ENCODE measurements around the gene PIP4K2A.
"Not testable (repeated sequence)": the region's sequence is repeated elsewhere in the genome, so short reads cannot be mapped to it uniquely, and the experiment has no call there.

PIP4K2A gene

DNA sequence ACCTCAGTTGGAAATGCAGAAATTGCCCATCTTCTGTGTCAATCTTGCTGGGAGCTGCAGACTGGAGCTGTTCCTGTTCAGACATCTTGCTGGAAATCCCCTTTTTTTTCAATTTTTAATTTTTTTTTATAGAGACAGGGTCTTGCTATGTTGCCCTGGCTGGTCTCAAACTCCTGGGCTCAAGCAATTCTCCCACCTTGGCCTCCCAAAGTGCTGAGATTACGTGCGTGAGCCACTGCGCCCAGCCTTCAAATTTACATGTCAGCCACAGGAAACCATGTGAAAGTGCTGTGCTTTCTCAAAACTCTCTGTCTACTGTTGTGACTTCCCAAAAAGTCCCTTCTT, 200.0 kb downstream of the PIP4K2A start:
- not testable (repeated sequence) for DNase-seq (ENCODE audit: low spot score)

DNA sequence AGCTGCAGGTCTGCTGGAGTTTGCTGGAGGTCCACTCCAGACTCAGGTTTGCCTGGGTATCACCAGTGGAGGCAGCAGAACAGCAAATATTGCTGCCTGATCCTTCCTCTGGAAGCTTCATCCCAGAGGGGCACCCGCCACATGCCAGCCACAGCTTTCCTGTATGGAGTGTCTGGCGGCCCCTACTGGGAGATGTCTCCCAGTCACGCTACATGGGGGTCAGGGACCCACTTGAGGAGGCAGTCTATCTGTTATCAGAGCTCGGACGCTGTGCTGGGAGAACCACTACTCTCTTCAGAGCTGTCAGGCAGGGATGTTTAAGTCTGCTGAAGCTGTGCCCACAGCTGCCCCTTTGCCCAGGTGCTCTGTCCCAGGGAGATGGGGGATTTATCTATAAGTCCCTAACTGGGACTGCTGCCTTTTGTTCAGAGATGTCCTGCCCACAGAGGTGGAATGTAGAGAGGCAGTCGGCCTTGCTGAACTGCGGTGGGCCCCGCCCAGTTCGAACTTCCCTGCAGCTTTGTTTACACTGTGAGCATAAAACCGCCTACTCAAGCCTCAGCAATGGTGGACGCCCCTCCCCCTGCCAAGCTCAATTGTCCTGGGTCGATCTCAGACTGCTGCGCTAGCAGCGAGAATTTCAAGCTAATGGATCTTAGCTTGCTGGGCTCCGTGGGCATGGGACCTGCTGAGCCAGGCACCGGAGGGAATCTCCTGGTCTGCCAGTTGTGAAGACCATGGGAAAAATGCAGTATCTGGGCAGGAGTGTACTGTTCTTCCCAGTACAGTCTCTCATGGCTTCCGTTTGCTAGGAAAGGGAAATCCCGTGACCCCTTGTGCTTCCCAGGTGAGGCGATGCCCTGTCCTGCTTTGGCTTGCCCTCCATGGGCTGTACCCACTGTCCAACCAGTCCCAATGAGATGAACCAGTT, 200.6 kb downstream of the PIP4K2A start:
- DNase-seq (ENCODE audit: low spot score), result not testable (repeated sequence)

DNA sequence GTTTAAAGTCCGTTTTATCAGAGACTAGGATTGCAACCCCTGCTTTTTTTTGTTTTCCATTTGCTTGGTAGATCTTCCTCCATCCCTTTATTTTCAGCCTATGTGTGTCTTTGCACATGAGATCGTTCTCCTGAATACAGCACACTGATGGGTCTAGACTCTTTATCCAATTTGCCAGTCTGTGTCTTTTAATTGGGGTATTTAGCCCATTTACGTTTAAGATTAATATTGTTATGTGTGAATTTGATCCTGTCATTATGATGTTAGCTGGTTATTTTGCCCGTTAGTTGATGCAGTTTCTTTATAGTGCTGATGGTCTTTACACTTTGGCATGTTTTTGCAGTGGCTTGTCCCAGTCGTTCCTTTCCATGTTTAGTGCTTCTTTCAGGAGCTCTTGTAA, 202.4 kb downstream of the PIP4K2A start:
- DNase-seq (ENCODE audit: low spot score), result not testable (repeated sequence)

DNA sequence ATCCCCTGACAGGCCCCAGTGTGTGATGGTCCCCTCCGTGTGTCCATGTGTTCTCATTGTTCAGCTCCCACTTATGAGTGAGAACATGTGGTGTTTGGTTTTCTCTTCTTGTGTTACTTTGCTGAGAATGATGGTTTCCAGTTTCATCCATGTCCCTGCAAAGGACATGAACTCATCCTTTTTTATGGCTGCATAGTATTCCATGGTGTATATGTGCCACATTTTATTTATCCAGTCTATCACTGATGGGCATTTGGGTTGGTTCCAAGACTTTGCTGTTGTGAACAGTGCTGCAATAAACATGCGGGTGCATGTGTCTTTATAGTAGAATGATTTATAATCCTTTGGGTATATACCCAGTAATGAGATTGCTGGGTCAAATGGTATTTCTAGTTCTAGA, 206.2 kb downstream of the PIP4K2A start:
- not testable (repeated sequence) for DNase-seq (ENCODE audit: low spot score)

DNA sequence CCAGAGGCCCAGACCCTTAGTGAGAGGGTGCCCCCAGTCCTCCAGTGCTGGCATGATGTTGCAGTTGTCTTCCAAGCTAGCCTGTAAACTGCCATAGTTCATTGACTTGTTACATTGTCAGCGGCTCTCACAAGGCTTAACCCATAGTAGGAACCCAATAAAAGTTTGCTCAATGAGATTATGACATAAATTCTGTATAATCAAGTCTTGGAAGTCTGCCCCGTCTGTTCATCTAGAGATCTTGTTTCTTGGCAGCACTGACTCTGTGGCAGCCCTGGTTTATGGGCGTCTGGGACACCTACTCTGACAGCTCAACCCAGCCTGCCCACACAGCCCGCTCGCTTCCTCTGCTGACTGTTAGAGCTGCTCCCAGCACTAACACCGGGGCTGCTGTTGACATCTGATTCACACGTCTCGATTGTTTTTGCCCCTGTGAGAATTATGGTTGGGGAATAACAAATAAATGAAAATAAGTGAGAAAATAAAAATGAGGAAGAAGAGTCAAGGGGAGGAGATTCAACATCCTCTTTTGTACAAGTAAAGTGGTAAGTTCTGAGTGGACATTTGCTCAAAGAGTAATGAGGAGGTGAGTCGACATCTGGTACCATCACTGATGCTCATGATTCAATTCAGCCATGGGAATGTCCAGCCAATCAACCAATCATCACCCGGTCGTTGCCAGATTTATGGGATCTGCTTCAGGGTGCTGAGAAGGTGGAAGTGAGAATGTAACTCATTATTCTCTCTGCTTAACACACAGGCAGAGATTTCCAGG, 208.3 kb downstream of the PIP4K2A start:
- no peak for DNase-seq (ENCODE audit: low spot score)

DNA sequence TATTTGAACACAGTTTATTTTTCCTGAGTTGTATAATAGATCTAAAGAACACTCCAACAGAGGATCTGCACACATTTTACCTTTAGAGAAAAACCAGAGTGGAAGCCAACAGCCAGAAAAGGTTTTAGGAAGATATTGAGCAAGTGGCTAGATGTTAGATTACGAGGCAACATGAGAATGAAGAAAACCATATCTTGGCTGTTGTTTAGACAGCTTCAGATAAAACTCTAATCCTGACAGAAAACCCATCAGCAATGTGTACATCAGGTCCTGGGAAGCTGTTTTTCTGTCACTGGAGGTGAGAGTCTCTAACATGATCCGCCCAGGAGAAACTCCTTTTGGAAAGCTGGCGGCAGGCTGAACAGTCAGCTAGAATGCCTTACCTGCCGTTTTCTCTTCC, 209.6 kb downstream of the PIP4K2A start:
- no peak for DNase-seq (ENCODE audit: low spot score)

DNA sequence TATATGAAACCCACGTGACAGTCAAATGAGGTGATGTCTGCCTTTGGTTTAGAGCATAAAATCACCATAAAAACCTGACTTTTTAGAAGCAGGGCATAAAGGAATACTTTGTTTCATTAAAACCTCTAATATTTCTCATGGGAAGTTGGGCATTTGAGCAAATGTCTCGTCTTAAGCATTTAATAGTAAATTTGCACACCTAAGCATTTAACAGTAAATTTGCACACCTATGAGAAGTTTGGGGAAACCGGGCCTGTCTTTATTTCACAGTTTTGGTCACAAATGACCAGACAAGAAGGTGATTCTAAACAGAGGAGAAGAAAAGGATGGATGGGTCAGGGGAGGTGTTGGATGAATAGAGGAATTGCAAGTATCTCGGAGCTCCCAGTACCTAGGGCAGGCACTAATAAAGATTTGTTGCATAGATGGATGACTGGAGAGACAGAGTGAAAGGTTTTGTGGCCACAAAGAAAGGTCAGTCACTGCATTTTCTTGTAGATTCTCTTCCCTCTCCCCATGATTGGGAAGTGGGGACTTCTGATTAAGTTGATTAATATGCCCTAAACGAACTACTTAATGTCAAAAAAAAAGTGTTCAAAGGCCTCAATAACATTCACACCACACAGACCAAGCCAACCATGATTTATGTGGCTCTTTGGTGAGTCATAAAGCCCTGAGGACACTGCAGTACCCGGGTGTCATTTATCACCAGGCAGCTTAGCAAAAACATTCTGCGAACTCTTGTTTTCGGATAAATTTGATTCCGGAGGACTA, 210.9 kb downstream of the PIP4K2A start:
- no peak for DNase-seq (ENCODE audit: low spot score)

DNA sequence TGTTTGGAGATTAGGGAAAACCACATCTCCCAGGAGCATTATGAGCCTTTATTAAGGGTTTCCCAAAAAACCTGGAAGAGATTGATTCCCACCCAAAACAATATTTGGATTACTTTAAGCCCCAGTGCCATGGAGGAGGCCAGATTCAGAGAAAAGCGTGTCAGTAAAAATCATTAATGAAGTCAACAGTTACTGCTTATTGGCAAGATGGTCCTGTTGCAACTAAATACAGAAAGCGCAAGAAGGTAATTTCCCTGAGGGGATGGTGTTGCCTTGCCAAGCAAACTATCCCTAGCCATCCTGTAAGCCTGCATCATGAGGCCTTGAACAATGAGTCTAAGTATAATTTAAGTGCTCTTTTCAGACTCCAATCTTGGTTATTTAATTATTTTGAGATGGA, 212.5 kb downstream of the PIP4K2A start:
- no peak for DNase-seq (ENCODE audit: low spot score)

DNA sequence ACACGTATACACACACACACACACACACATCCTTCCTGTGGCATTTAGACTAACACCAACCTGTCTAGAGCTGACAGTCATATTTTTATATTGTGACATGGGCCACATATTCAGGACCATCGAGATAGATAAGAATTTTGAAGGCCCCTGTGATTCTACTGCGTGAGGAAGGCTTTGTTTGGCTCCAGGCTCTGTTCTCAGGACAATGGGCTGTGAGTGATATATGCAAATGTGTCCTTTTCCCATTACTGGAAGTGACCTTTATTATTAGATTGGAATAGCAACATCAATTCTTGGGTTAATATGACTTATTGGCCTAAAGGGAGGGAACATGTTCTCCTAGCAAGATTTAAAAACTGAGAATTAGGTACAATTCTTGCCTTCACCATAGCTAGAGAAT, 213.0 kb downstream of the PIP4K2A start:
- no peak for DNase-seq (ENCODE audit: low spot score)

DNA sequence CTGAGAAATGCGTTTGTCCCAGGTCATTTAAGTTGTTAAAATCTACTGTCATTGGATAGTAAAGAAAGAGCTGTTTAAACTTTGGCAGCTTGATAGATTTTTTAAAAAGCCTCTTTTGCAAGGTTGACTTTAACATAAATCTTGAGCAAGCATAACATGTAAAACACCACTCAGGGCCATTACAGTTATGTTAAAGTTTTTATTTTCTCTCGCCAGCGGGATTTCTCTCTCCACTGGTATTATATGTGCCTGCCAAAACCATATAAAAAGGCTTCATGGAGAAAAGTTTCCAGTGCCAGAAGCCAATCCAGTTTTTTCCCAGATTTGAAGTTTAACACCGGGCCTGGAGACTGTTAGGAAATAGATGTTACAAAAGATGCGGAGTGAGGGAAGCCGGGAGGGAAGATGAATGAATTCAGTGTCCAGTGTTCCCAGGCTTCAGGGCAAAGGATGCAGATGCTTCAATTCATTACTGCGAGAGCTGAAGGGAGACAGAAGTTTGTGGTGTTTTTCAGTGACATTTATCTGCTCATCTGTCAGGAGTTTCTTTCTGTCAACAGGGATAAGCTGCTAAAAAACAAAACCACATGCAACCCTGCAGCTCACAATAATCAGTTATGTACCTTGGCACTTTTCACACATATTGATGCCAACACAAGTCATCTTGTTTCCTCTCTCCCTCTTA, 213.6 kb downstream of the PIP4K2A start:
- no peak for DNase-seq (ENCODE audit: low spot score)

DNA sequence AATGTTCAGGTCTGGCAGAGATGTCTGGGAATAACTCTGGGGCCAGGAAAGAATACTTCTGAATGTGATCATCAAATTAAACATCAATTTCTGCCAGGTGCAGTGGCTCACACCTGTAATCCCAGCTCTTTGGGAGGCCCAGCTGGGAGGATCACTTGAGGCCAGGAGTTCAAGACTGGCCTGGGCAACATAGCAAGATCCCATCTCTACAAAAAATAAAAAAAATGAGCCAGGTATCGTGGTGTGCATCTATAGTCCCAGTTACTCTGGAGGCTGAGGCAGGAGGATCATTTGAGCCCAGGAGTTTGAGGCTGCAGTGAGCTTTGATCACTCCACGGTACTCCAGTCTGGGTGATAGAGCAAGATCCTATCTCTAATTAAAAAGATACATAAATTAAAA, 214.4 kb downstream of the PIP4K2A start:
- DNase-seq (ENCODE audit: low spot score), result not testable (repeated sequence)

DNA sequence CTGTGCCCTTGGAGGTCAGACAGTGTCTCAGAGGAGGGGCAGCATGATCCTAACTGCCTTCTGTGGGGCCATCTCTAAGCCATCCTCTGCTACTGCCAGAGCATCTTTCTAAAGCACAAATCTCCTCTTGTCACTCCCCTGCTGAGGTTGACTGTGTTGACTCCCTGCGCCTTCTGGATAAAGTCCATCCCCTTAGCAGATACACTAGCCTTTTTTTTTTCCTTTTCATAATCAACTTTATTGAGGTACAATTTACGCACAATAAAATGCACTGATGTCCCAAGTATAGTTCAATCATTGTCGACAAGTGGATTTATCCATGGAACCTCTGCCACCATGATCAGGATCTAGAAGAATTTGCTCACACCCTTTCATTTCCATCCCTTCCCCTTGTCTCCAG, 219.0 kb downstream of the PIP4K2A start:
- no peak for DNase-seq (ENCODE audit: low spot score)

DNA sequence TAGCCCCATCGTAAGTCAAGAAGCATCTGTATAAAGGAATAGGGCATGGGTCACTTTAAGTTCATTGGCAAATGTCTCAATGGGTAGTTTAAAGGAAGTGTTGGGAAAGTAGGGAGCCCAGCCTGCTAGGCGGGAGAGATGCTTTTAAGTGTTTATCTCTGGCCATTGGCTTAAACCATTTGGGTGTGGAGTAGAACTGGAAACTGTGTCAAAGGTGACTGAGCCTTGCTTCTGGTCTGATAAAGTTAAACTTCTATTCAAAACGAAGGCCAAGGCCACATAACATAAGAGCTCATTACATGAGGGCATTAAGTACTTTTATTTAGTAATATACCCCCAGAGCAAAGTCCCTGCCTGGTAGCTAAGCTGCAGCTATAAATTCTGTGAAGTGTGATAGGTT, 220.4 kb downstream of the PIP4K2A start:
- no peak for DNase-seq (ENCODE audit: low spot score)

DNA sequence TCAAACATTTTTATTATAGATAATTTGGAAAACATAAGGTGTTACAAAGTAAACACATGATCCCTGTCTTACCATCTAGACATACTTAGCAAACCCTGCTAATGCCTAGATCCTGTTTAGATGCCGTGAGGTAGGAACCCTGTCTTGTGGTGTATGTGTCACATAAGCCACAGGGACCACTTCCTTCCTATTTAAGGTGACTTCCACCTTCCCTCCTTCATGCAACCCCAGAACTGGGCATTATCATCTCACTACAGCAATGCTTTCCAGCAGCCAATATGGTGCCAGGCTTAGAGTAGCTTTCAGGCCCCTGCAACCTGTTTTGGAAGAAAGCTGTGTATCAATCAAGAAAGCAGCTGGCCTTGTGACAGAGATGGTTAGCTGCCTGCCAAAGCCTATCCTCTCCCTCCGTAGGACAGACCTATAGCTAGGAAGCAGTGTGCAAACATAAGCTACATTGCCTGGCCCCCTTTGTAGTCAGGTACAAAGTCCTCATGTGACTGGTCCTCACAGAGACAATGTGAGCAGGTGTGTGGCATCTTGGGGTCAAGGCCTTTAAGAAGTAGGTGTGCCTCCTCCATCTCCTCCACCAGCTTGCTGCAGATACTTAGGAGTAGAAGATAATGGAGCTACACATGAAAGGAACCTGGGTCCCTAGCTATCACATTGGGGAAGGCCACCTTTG, 222.3 kb downstream of the PIP4K2A start:
- DNase-seq (ENCODE audit: low spot score), result no peak

DNA sequence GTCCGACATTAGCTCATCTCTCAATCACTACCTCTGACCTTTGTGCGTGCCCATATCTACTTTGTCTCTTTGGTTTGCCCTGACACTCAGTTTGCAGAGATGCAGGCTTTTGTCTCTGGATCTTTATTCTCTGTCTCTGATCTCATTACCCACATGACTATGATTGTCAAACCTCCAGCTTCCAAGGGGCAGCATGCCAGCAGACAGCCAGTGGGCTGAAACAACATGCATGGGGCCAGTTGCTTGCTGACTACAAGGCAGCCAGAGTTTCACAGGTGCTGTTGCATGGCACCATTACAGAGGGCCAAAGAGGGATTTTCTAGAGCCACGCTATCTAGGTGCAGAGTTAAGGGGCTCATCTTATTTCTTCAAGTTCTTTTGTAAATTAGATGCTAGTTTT, 222.9 kb downstream of the PIP4K2A start:
- no peak for DNase-seq (ENCODE audit: low spot score)

DNA sequence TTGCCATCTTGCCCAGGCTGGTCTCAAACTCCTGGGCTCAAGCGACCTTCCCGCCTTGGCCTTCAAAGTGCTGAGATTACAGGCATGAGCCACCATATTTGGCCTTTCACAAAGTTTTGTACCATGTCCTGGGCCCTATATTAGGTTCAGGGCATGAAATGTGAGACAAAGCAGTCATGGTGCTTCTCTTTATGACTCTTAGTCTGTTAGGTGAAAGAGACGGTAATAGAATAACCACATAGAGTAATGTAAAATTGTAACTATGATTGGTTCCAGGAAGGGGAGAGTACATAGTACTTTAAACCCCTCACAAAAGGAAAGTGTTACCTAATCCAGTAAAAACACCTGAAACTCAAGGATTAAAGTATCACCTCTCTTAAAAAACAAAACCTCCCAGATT, 224.4 kb downstream of the PIP4K2A start:
- no peak for DNase-seq (ENCODE audit: low spot score)

DNA sequence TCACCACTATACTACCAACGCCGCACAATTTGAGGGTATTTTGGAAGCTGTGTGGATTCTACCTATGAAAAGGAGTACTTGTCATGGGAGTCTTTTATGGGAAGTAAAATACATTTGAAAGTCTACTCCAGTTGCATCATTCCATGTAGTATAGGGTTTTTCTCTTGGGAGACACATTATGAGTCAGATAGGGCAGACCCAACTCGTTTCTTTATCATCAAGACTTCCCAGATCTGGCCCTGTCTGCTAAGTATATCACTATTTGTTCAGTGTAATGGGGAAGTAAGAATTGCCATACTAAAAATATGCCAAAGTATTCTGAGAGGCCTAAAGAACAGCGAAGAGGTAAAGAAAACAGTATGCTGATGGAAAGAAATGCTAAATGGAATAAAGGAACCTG, 224.9 kb downstream of the PIP4K2A start:
- DNase-seq (ENCODE audit: low spot score), result no peak

DNA sequence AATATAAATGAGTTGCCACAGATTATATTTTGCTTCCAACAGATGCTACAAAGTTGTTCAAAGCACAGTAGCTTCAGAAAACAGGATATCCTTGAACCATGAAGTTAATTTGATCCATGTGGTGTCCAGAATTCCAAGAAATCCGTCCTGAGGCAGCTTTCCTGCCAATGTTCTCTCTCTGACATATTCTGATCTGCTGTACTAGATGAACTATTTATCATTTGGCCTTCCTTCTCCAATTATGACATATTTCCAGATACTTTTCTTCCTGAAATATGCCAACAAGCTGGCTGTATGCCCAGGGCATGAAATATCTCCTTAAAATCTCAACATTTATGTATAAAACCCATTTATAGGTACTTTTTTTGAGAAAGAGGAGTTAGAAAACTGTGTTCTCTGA, 227.9 kb downstream of the PIP4K2A start:
- DNase-seq (ENCODE audit: low spot score), result no peak
